HG03095 (cell line): ENCODE data around the gene CCDC28B.
"Not testable (repeated sequence)": the region's sequence is repeated elsewhere in the genome, so short reads cannot be mapped to it uniquely, and the experiment has no call there.

Experiments
- ATAC-seq: cut with Tn5 transposase; IDR thresholded peaks from one replicate; pipeline ENCODE4 v1.9.1; 2021; ENCODE audit warnings: moderate library complexity; ENCODE audit not compliant: unreplicated experiment

Gene CCDC28B

GRCh38 chr1:32200226-32201010 lies at the start of gene CCDC28B:
Gene CCDC28B, plus strand, starts transcription at chr1:32200595. Its CDS starts 1,341 bp downstream, at chr1:32201936.
- ATAC-seq = no peak

GRCh38 chr1:32150847-32151246 lies 49.5 kb upstream of the CCDC28B start:
- no peak for ATAC-seq

GRCh38 chr1:32151319-32151787 lies 49.0 kb upstream of the CCDC28B start:
- no peak for ATAC-seq

GRCh38 chr1:32159189-32159588 lies 41.2 kb upstream of the CCDC28B start:
- no peak for ATAC-seq

GRCh38 chr1:32163405-32163804 lies 37.0 kb upstream of the CCDC28B start:
- no peak for ATAC-seq

- not testable (repeated sequence) for ATAC-seq
These were observed 34.8 kb upstream of the CCDC28B start for GRCh38 chr1:32165633-32166032.

GRCh38 chr1:32170991-32171390 lies 29.4 kb upstream of the CCDC28B start:
- no peak for ATAC-seq

GRCh38 chr1:32172621-32173245 lies 27.7 kb upstream of the CCDC28B start:
- no peak for ATAC-seq

- ATAC-seq = no peak
These were observed 21.8 kb upstream of the CCDC28B start for GRCh38 chr1:32178380-32179192.

GRCh38 chr1:32179193-32179442 lies 21.3 kb upstream of the CCDC28B start:
- no peak for ATAC-seq

GRCh38 chr1:32179443-32180185 lies 20.8 kb upstream of the CCDC28B start, which contains the start of gene TXLNA:
Gene TXLNA, plus strand, starts transcription at chr1:32179675. Its CDS starts 671 bp downstream, at chr1:32180346.
- ATAC-seq = peak; percentile 77

GRCh38 chr1:32180186-32181060 lies 20.0 kb upstream of the CCDC28B start:
- ATAC-seq = no peak

- no peak for ATAC-seq
These were observed 19.3 kb upstream of the CCDC28B start for GRCh38 chr1:32181065-32181464.

- no peak for ATAC-seq
These were observed 18.8 kb upstream of the CCDC28B start for GRCh38 chr1:32181563-32181962.

GRCh38 chr1:32182060-32182459 lies 18.3 kb upstream of the CCDC28B start:
- no peak for ATAC-seq

- no peak for ATAC-seq
These were observed 15.7 kb upstream of the CCDC28B start for GRCh38 chr1:32184650-32185049.

GRCh38 chr1:32186077-32186476 lies 14.3 kb upstream of the CCDC28B start:
- ATAC-seq = no peak

GRCh38 chr1:32186491-32186890 lies 13.9 kb upstream of the CCDC28B start:
- no peak for ATAC-seq

GRCh38 chr1:32187850-32188249 lies 12.5 kb upstream of the CCDC28B start:
- no peak for ATAC-seq
